Muscle of leg (tissue), 11 donors: ENCODE results near the gene SLC39A11. TPM values are rescaled to one million over a fixed set of nuclear protein-coding genes. Genes with fewer than 3 reads are reported as not detected.

ENCODE experiments used
- DNase-seq: peaks from one replicate; pipeline ENCODE4 v3.0.0; 2013
- H3K27ac ChIP-seq: one replicate; pipeline ENCODE4 v1.5.1; 2013; ENCODE audit warnings: mild to moderate bottlenecking, low read length, control low read depth
- H3K27me3 ChIP-seq: one replicate; pipeline ENCODE4 v1.6.1; 2013; ENCODE audit warnings: low read length; ENCODE audit not compliant: control insufficient read depth, insufficient read depth
- H3K36me3 ChIP-seq: one replicate; pipeline ENCODE4 v1.6.1; 2013; ENCODE audit warnings: low read length; ENCODE audit not compliant: control insufficient read depth, insufficient read depth
- H3K4me1 ChIP-seq: one replicate; pipeline ENCODE4 v1.6.1; 2013; ENCODE audit warnings: low read length; ENCODE audit not compliant: control insufficient read depth, insufficient read depth
- H3K4me3 ChIP-seq: one replicate; pipeline ENCODE4 v1.5.1; 2013; ENCODE audit warnings: low read length, control low read depth
- H3K9me3 ChIP-seq: replicated peaks from 2 replicates; pipeline ENCODE4 v1.6.1; 2013; ENCODE audit warnings: low read depth, low read length; ENCODE audit not compliant: control insufficient read depth
- WGBS: methylation state at CpG from one replicate; pipeline ENCODE4 v1.1.5; 2013; ENCODE audit warnings: missing lambda C conversion rate; ENCODE audit not compliant: insufficient coverage; 5-methylcytosine and 5-hydroxymethylcytosine counted together
- polyA plus RNA-seq, 8 donors: library from polyadenylated mRNA; unstranded; fragments of 120-200 nt; gene quantifications; one replicate each; pipeline versions ENCODE4 v1.2.1 to v1.2.3, GENCODE V29; 2013; ENCODE audit warnings: inconsistent platforms in 1 of 8, low replicate concordance in 1 of 8; ENCODE audit not compliant: insufficient read length in 8 of 8, insufficient read depth in 1 of 8
- total RNA-seq: library from RNA; stranded (reverse); fragments of 120-200 nt; gene quantifications from one replicate; pipeline ENCODE4 v1.2.4, GENCODE V29; 2013

Gene SLC39A11
- total and polyA plus RNA-seq, 9 donors, result 8.7 to 13.6 (median 10.0) TPM

GRCh38 chr17:73112246-73112645 lies 19.8 kb upstream of the SLC39A11 start:
- Histone ChIP-seq H3K27me3 (no peaks in the 10 kb centered on the region), H3K4me3 (no peak overlapping the region), H3K36me3 (no peaks in the 10 kb centered on the region), H3K4me1 (no peaks in the 10 kb centered on the region), H3K9me3 (no peaks in the 10 kb centered on the region), H3K27ac (no peak overlapping the region)
- no peak for DNase-seq
- 100% methylated on average over 1 of the region's 5 CpGs for WGBS

- DNase-seq, result no peak
- no peaks in the 10 kb centered on the region for H3K9me3 ChIP-seq
- H3K4me1 ChIP-seq, result no peaks in the 10 kb centered on the region
- WGBS, result 77% methylated on average over 4 of the region's 6 CpGs
- H3K36me3 ChIP-seq, result no peaks in the 10 kb centered on the region
- H3K27ac ChIP-seq, result no peak overlapping the region
- H3K27me3 ChIP-seq, result no peaks in the 10 kb centered on the region
- H3K4me3 ChIP-seq, result no peak overlapping the region
These were observed 18.9 kb upstream of the SLC39A11 start for GRCh38 chr17:73111386-73111785.

GRCh38 chr17:73107191-73107590 lies 14.7 kb upstream of the SLC39A11 start:
- peaks cover 6% of the 10 kb centered on the region for H3K9me3 ChIP-seq
- no peaks in the 10 kb centered on the region for H3K4me1 ChIP-seq
- peak; percentile 68 for DNase-seq
- no CpG with 5 or more reads among the region's 4 CpGs for WGBS
- no peak overlapping the region for H3K4me3 ChIP-seq
- H3K27me3 ChIP-seq, result no peaks in the 10 kb centered on the region
- no peaks in the 10 kb centered on the region for H3K36me3 ChIP-seq
- H3K27ac ChIP-seq, result no peak overlapping the region

GRCh38 chr17:73105431-73105830 lies 12.9 kb upstream of the SLC39A11 start:
- Histone ChIP-seq H3K4me3 (no peak overlapping the region), H3K36me3 (no peaks in the 10 kb centered on the region), H3K27me3 (no peaks in the 10 kb centered on the region), H3K4me1 (no peaks in the 10 kb centered on the region), H3K9me3 (peaks cover 6% of the 10 kb centered on the region), H3K27ac (no peak overlapping the region)
- WGBS, result 89% methylated on average over 1 of the region's 1 CpG
- DNase-seq, result no peak

GRCh38 chr17:73104450-73104849 lies 12.0 kb upstream of the SLC39A11 start:
- Histone ChIP-seq H3K4me3 (no peak overlapping the region), H3K4me1 (no peaks in the 10 kb centered on the region), H3K9me3 (peaks cover 6% of the 10 kb centered on the region), H3K27ac (no peak overlapping the region), H3K27me3 (no peaks in the 10 kb centered on the region), H3K36me3 (no peaks in the 10 kb centered on the region)
- no CpG with 5 or more reads among the region's 3 CpGs for WGBS
- no peak for DNase-seq

GRCh38 chr17:73103641-73104335 lies 11.3 kb upstream of the SLC39A11 start:
- peaks cover 6% of the 10 kb centered on the region for H3K9me3 ChIP-seq
- H3K27me3 ChIP-seq, result no peaks in the 10 kb centered on the region
- no peak overlapping the region for H3K27ac ChIP-seq
- no peak overlapping the region for H3K4me3 ChIP-seq
- no peaks in the 10 kb centered on the region for H3K4me1 ChIP-seq
- WGBS, result 100% methylated on average over 2 of the region's 12 CpGs
- no peak for DNase-seq
- no peaks in the 10 kb centered on the region for H3K36me3 ChIP-seq

GRCh38 chr17:73101031-73101430 lies 8.5 kb upstream of the SLC39A11 start:
- Histone ChIP-seq H3K9me3 (peaks cover 6% of the 10 kb centered on the region), H3K27ac (no peak overlapping the region), H3K4me1 (no peaks in the 10 kb centered on the region), H3K27me3 (peaks cover 2% of the 10 kb centered on the region), H3K4me3 (no peak overlapping the region), H3K36me3 (no peaks in the 10 kb centered on the region)
- WGBS, result 88% methylated on average over 5 of the region's 6 CpGs
- DNase-seq, result no peak

GRCh38 chr17:73100363-73100762 lies 7.9 kb upstream of the SLC39A11 start:
- Histone ChIP-seq H3K4me3 (no peak overlapping the region), H3K27me3 (peaks cover 2% of the 10 kb centered on the region), H3K4me1 (no peaks in the 10 kb centered on the region), H3K36me3 (no peaks in the 10 kb centered on the region), H3K27ac (no peak overlapping the region), H3K9me3 (peaks cover 6% of the 10 kb centered on the region)
- no peak for DNase-seq
- 92% methylated on average over 2 of the region's 2 CpGs for WGBS

GRCh38 chr17:73099511-73099910 lies 7.0 kb upstream of the SLC39A11 start:
- H3K36me3 ChIP-seq, result no peaks in the 10 kb centered on the region
- H3K27ac ChIP-seq, result no peak overlapping the region
- H3K27me3 ChIP-seq, result peaks cover 2% of the 10 kb centered on the region
- WGBS, result 56% methylated on average over 7 of the region's 10 CpGs
- H3K4me3 ChIP-seq, result no peak overlapping the region
- DNase-seq, result no peak
- H3K4me1 ChIP-seq, result no peaks in the 10 kb centered on the region
- no peaks in the 10 kb centered on the region for H3K9me3 ChIP-seq

- H3K36me3 ChIP-seq, result no peaks in the 10 kb centered on the region
- WGBS, result 64% methylated on average over 4 of the region's 5 CpGs
- no peak for DNase-seq
- no peak overlapping the region for H3K27ac ChIP-seq
- no peaks in the 10 kb centered on the region for H3K9me3 ChIP-seq
- H3K27me3 ChIP-seq, result peaks cover 2% of the 10 kb centered on the region
- no peaks in the 10 kb centered on the region for H3K4me1 ChIP-seq
- H3K4me3 ChIP-seq, result no peak overlapping the region
These were observed 6.4 kb upstream of the SLC39A11 start for GRCh38 chr17:73098919-73099318.
